DMS114 treated with DMSO at 0.1 percent for 48 hours (cell line): ENCODE results near the gene TBC1D32.
"Not testable (repeated sequence)": the region's sequence is repeated elsewhere in the genome, so short reads cannot be mapped to it uniquely, and the experiment has no call there.

Source experiments
- DNase-seq: peaks from one replicate; lab custom pipeline; 2025; ENCODE audit not compliant: unreplicated experiment; lab: John Stamatoyannopoulos, UW

Gene TBC1D32

DNA sequence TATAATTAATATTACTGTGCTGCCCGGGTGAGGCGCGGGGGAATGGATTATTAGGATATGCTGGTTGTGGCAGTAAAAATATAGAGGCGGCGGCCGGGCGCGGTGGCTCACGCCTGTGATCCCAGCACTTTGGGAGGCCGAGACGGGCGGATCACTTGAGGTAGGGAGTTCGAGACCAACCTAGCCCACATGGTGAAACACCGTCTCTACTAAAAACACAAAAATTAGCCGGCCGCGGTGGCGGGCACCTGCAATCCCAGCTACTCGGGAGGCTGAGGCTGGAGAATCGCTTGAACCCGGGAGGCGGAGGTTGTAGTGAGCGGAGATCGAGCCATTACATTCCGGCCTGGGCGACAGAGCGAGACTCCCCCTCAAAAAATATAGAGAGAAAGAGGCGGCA lies 586 bp downstream of the TBC1D32 start:
- not testable (repeated sequence) for DNase-seq

DNA sequence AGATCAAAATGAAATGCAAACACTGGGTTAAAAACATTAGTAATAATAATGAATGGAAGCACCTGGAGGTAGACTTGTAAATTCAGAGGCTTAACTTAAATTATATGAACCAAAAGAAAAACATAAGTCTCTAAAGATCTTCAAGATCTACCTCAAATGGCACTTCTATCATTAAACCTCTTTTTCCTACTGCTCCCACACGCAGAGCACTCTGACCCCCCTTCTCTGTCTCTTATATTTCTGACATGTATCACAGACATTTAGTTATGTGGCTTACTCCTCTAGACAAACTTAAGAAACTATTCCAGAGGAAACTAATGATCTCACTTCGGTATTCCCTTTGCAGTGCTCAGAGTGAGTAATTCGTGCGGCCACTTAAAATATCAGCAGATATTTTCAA lies 1.1 kb downstream of the TBC1D32 start:
- DNase-seq, result peak; percentile 46

DNA sequence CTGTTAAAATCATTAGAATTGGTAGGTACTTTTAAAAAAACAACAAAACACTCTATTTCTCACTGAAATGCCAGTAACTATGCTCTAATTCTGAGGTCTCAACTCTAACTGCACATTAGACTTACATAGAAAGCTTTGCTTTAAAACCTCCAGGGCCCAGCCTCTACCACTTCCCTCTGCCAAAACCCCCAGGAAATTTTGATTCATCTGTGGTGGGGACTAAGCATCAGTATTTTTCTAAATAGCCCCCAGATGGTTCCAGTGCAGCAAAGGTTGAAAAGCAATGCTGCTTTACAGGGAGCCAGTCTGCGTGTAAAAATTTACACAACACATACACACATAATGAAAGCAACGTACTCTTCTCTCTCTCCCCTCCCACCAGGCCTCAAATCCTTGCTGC lies 3.8 kb downstream of the TBC1D32 start:
- DNase-seq, result no peak

DNA sequence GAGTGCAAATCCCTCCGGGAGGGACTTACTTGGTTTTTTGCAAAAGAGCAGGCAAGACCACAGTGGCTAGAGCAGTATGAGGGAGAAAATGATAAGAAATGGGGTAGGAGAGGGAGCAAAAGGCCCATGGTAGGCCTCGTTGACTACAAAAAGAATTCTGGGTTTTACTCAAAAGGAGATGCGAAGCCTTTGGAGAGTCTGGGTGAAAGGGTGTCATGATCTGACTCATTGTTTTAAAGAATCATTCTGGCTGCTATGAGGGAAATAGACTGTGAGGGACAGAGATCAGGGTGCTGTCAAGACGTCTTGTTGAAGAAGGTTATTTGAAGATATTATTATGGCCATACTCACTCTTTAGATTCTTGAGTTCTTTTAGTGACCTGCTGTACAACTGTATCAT lies 13.0 kb downstream of the TBC1D32 start:
- no peak for DNase-seq

DNA sequence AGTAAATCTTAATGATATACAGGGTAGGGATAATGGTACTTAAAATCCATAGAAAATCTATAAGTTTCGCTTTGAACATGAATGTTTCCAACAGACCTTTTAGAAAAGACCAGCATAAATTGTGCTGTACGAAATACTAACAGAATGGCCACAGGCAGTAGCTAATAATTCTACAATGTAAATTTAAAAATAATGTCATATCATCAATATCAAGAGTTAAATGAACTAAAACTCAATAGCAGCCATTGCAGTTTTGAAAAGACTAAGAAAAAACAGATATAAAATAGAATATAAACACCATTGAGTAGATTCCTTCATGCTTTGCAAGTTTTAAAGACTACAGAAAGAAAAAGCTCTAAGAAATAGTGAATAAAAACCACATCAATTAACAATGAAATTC lies 14.7 kb downstream of the TBC1D32 start:
- DNase-seq, result no peak

DNA sequence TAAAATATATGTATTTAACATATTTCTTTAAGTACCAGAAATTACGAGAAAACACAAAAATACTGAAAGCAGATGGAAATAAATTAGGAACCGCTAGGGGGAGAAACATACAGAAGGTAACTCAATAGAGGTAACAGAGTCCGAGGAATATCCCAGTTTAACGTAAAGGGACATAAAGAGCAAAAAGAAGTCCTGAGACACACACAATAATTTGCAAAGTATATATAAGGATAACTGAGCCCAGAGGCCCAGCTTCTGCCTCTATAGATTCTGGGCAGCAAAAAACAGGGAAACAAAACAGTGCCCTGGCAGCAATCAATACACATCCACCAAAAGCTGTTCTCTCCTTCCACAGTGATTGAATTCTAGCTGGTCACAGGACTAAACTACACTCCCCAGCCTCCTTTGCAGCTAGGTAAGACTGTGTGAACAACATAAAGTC lies 15.1 kb downstream of the TBC1D32 start:
- peak; percentile 25 for DNase-seq

DNA sequence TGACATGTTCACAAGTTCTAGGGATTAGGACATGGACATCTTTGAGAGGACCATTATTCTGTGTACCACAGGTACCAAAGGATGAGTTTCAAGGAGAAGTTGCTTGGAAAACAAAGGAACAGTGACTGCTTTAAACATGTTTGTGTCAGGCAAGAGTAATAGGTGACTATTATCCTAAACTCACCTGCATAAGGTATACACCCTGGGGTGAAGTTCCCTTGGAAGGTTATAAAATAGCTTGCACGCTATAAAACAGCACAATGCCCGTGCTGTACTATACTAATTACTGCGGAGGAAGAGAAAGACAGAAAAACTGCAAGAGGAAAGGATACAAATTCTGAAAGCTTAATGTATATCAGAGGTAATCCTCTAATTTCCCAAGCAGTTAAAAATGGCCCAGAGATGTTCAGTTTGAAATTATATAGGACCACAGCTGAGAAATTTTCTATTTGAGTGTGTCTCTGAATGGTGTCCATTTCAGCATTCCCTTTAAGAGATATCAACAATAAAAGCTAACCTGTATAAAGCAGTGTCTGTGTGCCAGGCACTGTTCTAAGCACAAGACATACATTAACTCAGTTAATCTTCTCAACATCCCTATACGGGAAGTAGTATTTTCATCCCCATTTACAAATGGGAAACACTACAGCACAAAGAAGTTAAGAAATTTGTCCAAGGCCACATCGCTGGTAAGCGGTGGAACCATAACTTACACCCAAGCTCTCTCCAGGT lies 19.7 kb downstream of the TBC1D32 start:
- DNase-seq, result no peak

DNA sequence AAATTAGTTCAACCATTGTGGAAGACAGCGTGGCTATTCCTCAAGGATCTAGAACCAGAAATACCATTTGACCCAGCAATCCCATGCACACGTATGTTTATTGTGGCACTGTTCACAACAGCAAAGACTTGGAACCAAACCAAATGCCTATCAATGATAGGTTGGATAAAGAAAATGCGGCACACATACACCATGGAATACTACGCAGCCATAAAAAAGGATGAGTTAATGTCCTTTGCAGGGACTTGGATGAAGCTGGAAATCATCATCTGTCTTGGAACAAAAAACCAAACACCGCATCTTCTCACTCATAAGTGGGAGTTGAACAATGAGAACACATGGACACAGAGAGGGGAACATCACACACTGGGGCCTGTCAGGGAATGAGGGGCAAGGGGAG lies 22.5 kb downstream of the TBC1D32 start:
- not testable (repeated sequence) for DNase-seq

DNA sequence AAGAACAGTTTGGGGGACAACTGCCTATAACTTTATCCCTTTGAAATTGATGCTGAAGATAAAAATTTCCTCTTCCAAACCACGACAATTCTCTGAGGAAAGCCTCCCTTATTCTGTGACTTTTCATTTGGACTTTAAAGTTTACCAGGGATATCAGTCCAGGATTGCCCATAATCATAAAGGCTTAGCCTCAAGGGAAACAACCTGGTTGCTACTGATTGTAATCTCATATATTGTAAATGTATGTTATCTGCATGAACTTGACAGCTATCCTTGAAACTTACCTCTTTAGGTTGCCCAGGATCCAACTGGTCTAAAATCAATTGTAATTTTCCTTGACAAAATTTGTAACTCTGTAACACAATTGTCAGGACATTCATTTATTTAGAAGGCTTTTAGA lies 23.8 kb downstream of the TBC1D32 start:
- DNase-seq, result no peak

DNA sequence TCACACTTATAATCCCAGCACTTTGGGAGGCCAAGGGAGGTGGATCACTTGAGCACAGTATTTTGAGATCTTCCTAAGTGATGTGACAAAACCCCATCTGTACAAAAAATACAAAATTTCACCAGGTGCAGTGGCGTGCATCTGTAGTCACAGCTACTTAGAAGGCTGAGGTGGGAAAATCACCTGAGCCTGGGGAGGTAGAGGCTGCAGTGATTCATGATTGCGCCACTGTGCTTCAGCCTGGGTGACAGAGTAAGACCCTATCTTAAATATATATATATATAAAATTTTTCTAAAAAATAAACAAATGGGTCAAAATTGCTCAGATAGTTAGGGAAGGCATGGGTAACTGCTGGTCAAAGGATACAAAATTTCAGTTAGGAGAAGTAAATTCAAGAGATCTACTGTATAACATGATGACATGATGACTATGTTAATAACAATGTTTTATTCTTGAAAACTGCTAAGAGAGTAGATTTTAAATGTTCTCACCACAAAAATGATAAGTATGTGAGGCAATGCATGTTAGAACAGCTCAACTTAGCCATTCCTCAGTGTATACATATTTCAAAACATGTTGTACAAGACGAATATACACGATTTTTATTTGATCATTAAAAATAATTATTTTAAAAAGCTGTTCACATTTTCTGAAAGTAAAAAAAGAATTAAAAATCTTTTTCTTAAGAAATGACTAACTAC lies 24.4 kb downstream of the TBC1D32 start:
- no peak for DNase-seq

DNA sequence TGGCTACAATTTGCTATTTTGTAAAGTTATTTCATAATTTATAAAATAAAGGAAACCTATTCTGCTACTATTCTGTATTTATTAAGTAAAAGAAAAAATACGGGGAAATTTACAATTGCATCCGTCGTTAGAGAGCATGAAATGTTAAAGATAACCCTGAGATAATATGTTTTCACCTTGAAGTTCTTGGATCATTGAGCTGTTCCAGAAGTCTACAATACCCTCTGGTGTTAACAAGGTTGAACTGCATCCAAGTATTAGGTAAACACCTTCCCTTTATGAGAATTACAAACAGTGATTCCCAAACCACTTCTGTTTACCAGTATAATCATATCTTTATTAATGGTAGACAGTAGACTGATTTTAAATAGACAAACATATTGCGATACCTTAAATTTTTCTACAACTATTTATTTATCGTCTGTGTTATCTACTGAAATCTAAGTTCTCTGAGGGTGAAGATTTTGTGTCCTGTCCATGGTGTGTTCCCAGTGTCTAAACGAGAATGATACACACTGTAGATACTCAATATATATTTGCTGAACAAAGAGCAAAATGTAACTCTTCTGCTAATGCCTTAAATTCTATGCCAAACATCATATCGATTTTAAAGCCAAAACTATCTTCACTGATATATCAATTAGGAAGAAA lies 28.2 kb downstream of the TBC1D32 start:
- DNase-seq, result peak; percentile 52

DNA sequence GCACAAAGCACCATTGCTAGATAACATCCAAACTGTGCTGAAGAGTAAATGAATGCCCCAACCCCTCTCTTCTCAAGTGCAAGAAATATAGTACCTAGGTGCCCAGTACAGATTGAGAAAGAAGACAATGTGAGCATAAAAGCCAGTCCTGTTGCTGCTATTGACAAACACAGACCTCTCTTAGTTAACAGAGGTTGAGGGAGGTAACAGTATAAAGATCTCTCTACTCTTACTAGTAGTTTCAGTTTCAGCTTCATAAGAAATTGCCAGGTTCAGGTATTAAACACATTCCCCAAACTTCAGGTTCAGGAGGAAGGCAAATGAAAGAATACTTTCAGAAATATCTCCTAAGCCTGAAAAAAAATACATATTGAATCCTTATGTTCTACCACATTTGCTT lies 31.4 kb downstream of the TBC1D32 start:
- no peak for DNase-seq

DNA sequence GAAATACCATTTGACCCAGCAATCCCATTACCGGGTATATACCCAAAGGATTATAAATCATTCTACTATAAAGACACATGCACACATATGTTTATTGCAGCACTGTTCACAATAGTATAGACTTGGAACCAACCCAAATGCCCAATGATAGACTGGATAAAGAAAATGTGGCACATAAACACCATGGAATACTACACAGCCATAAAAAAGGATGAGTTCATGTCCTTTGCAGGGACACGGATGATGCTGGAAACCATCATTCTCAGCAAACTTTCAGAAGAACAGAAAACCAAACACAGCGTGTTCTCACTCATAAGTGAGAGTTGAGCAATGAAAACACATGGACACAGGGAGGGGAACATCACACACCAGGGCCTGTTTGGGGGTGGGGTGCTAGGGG lies 33.1 kb downstream of the TBC1D32 start:
- DNase-seq, result not testable (repeated sequence)

DNA sequence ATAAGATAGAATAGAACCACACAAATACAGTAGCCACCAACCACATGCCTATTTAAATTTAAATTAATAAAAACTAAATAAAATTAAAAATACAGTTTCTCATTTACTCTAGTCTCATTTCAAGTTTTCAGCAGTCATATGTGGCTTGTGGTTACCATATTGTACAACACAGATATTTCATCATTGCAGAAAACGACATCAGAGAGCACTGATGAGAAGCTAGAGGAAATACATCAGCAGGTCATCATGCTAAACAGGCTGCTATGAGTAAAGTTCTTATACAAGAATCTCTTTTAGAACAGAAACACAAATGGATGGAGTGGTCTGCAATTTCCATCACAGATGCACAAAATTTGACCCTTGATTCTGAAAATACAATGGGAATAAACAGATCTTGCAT lies 36.6 kb downstream of the TBC1D32 start:
- no peak for DNase-seq

DNA sequence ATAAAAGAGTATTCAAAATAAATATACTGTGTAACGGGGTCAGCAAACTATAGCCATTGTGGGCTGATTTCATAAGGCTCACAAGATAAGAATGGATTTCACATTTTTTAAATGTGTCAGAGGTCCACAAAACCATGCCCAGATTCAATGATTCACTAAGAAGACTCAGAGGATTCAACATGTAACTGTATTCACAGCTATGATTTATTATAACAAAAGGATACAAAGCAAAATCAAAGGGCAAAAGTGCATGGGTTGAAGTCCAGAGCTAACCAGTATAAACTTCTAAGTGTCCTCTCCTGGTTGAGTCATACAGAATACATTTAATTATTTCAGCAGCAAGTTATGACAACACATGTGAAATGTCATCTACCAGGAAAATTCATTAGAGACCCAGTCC lies 49.2 kb downstream of the TBC1D32 start:
- no peak for DNase-seq

DNA sequence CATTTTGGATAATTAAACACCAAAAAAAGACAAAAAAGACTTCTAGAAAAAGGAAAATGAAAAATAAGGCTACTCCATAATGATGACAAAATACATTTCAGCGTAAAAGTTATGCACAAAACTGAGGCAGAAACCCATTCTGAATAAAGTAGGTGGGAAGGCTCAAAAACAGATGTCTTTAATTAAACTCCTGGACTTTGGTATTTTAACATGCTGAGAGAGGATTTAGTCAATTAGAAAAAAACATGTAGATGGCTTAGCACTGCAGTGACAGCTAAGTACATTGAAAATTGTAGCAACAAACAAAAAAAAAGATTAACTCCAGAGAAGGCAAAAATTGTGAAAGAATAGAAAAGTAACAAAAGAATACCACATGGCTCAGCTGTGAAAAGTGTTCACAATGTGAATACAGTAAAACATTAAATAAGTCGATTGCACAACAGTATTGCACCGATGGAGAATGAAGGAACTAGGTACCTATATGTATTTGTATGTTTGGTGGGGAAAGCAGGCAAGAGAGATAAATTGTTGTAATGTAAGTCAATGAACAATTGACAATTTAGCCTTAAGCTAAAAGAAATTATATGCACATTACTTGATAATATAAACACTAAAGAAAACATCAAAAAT lies 59.5 kb downstream of the TBC1D32 start:
- no peak for DNase-seq

DNA sequence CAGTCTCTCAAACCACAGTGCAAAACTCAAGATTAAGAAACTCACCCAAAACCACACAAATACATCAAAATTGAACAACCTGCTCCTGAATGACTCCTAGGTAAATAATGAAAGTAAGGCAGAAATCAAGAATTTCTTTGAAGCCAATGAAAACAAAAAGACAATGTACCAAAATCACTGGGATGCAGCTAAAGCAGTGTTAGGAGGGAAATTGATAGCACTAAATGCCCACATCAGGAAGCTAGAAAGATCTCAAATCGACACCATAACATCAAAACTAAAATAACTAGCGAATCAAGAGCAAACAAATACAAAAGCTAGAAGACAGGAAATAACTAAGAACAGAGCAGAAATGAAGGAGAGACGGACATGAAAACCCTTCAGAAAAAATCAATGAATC lies 70.5 kb downstream of the TBC1D32 start:
- no peak for DNase-seq

DNA sequence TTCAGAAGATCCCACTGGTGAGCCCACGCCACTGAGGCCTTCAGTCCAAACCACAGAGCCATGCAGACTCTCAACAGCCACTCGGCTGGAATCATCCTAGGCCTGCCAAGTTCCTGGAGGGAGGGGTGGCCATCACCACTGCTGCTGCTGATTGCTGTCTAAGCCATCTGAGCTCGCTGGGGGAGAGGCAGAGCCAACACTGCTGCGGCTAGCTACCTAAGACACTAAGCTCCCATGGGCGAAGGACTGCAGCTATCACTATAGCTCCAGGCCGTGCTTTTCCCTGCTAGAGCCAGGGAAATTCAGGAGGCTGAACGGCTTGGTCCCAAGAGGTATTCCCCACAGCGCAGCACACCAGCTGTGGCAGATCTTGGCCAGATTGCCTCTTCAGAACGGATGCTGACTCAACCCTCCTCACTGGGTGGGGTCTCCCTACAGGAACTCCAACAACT lies 73.6 kb downstream of the TBC1D32 start:
- DNase-seq, result no peak

DNA sequence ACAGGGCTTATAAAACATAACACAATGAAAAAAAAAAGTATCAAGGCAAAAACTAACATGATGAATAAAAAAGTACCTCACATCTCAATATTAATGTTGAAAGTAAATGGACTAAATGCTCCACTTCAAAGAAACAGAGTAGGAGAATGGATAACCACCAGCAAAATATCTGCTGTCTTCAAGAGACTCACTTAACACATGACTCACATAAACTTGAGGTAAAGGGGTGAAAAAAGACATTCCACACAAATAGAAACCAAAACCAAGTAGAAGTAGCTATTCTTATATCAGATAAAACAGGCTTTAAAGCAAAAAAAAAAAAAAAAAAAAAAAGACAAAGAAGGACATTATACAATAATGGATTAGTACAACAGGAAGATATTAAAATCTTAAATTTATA lies 86.9 kb downstream of the TBC1D32 start:
- no peak for DNase-seq

DNA sequence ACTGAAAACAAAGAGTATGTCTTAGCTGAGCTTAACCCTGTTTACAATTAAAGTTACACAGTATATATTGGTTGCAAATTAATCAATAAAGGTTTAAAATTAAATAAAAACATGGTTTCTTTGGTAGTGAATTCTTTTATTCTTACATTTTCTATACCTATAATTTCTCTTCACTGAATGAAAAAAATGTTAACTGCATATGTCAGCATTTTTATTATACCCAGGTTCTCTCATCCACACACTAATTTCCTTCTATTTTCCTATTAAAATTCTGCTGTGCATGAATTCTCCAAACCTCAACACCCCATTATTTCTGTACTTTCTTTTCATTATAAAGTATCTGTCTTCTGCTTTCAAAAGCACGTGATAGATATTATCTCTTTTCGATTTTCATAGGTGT lies 91.9 kb downstream of the TBC1D32 start:
- no peak for DNase-seq

DNA sequence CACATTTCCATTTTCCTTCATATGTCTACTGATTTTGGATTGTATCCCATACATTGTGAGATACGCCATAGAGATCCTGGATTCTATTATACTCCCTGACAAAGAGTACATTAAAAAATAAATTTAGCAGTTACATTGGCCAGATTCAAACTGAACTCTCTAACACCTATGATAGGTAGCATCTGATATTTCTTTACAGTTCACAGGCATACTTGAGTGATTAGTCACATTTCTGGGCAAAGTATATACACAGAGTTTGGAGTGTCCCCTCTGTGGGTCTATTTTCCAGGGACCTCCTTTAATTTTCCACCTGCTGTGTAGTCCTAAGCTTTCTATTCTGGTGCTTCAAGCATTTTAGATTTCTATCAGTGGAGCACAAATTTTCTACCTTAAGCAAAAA lies 96.4 kb downstream of the TBC1D32 start:
- no peak for DNase-seq

DNA sequence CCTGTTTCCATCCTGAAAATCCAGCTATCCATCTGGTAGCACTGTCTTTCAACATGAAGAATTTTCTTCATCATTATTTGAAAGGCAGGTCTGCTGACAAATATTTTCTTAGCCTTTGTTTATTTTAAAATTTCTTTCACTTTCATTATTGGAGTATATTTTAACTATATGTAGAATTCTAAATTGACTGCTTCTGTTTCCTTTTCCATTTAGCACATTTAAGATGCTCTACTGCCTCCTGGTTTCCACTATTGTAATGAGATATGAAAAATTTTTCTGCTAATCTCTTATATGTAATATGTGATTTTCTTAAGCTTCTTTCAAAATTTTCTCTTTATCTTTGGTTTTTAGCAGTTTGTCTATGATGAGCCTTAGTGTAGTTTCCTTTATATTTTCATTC lies 97.3 kb downstream of the TBC1D32 start:
- no peak for DNase-seq
